ENCODE data around the gene LNX1.

DNA sequence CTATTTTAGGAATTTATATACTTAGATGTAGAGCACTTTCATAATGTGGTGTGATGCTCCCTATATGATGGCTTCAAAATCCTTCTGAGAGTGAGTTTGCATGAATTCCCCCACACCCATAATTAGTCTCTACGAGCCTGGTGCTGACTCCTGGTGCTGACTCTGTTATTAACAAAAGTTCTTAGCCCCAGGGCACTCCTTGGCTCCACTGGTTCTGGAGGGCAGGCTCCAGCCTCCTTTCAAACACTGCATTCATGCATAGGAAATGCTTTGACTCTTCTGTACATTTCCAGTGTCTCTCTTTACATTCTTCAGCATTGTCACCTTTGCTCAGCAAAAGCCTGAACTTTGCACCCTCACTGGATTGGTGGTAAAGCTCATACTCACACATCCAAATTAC is 64.0 kb downstream of the LNX1 start:
- TF ChIP-seq CTCF (conservative IDR thresholded peaks at IDR 0.05 in 1 of 2, IDR thresholded peaks at IDR 0.05 in 1 of 2; ENCODE audit: low read depth in 1 of 2, low read length in 2 of 2) (no peak), EZH2 (IDR thresholded peaks at IDR 0.05; ENCODE audit: low read length, missing control alignments) (no peak)

Measured in fibroblast of lung (primary cell).